ENCODE data around the gene SMYD2. TPM values are rescaled to one million over a fixed set of nuclear protein-coding genes. Genes with fewer than 3 reads are reported as not detected.

SMYD2 gene
- total and polyA plus RNA-seq, 2 donors (not counting 3 experiments of a cell fraction or from before 2014, with no cell fraction given): 8.0 to 20.9 TPM

DNA sequence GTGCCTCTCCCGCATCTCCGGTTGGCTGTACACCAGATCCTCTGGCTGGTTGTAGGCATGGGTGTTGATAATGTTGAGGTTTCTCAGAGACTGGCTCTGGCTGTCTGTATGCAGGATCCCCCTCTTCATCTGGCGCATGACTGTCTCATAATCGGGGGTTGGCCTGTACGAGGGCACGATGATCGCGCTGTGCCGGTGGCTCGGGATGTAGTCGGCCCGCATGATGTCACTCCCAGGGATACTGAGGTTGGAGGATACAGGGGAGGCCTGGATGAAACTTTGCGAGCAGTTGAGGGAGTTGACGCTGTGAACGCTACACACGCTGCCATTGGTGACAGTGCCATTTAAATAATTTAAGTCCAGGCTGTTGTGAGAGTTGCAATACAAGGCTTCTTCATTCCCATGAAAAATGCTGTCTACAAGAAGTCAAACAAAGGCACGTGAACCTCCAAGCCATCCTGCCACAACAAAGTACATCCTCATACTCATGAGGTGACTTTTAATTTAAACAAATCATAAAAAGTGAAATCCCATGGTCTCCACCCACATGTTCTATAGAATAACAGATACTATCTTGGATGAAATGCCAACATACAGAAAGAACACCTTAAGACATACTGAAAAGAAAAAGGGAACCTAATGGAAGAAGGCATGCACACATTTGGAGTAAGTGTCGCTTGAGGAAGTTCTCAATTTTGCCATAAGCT lies 103.6 kb downstream of the SMYD2 start:
- TF ChIP-seq, protein P1, sequence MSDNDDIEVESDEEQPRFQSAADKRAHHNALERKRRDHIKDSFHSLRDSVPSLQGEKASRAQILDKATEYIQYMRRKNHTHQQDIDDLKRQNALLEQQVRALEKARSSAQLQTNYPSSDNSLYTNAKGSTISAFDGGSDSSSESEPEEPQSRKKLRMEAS (IDR thresholded peaks at IDR 0.05; ENCODE audit: insufficient read depth, insufficient read length): no peak
- no peak for TF ChIP-seq MYC (IDR thresholded peaks at IDR 0.05; ENCODE audit: low read depth, low read length)
- TF ChIP-seq JUN (IDR thresholded peaks at IDR 0.05; ENCODE audit: borderline replicate concordance, insufficient read depth, insufficient read length, low read depth): no peak
- TF ChIP-seq POLR2A (IDR thresholded peaks at IDR 0.05; ENCODE audit: low read depth, low read length): no peak
- TF ChIP-seq, protein P2, sequence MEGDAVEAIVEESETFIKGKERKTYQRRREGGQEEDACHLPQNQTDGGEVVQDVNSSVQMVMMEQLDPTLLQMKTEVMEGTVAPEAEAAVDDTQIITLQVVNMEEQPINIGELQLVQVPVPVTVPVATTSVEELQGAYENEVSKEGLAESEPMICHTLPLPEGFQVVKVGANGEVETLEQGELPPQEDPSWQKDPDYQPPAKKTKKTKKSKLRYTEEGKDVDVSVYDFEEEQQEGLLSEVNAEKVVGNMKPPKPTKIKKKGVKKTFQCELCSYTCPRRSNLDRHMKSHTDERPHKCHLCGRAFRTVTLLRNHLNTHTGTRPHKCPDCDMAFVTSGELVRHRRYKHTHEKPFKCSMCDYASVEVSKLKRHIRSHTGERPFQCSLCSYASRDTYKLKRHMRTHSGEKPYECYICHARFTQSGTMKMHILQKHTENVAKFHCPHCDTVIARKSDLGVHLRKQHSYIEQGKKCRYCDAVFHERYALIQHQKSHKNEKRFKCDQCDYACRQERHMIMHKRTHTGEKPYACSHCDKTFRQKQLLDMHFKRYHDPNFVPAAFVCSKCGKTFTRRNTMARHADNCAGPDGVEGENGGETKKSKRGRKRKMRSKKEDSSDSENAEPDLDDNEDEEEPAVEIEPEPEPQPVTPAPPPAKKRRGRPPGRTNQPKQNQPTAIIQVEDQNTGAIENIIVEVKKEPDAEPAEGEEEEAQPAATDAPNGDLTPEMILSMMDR (IDR thresholded peaks at IDR 0.05; ENCODE audit: extremely low read depth in 1 of 2, insufficient read depth in 1 of 2, low read depth in 1 of 2, low read length in 2 of 2): no peak
- no peak for TF ChIP-seq FOS (IDR thresholded peaks at IDR 0.05; ENCODE audit: borderline replicate concordance, insufficient read depth, low read length)
- no peak for TF ChIP-seq POLR2AphosphoS5 (IDR thresholded peaks at IDR 0.05; ENCODE audit: insufficient read depth, low read depth, low read length)
- TF ChIP-seq EZH2 (IDR thresholded peaks at IDR 0.05; ENCODE audit: borderline replicate concordance, low read depth, low read length, severe bottlenecking): no peak
- TF ChIP-seq GATA2 (IDR thresholded peaks at IDR 0.05; ENCODE audit: insufficient read depth, insufficient read length, low read depth, low read length): no peak
- no peak for FAIRE-seq
- Histone ChIP-seq H3K36me3 (ENCODE audit: control insufficient read depth in 2 of 2, extremely low read depth in 1 of 2, insufficient read depth in 2 of 2, low read length in 2 of 2) (peaks cover 24 to 28% of the 10 kb centered on the region in 2 experiments), H3K9me3 (replicated peaks; ENCODE audit: control insufficient read depth, insufficient read depth, low read length) (no peaks in the 10 kb centered on the region), H3K4me2 (ENCODE audit: insufficient read depth, low read length) (no peak overlapping the region), H3K27ac (ENCODE audit: insufficient read depth, low read depth, low read length) (no peak overlapping the region), H3K4me1 (ENCODE audit: control insufficient read depth, extremely low read depth, insufficient read depth, low read length) (no peaks in the 10 kb centered on the region), H2AFZ (ENCODE audit: low read depth, low read length) (no peak overlapping the region), H3K79me2 (ENCODE audit: control insufficient read depth, insufficient read depth, low read length) (peaks cover 4% of the 10 kb centered on the region), H4K20me1 (replicated peaks; ENCODE audit: control insufficient read depth, extremely low read depth, insufficient read depth, low read length) (no peaks in the 10 kb centered on the region), H3K9ac (replicated peaks; ENCODE audit: extremely low read depth, insufficient read depth, low read length) (no peak overlapping the region), H3K9me1 (replicated peaks; ENCODE audit: control insufficient read depth, extremely low read depth, insufficient read depth, low read length) (no peaks in the 10 kb centered on the region), H3K27me3 (ENCODE audit: control insufficient read depth in 2 of 2, insufficient read depth in 2 of 2, low read length in 2 of 2) (no peaks in the 10 kb centered on the region), H3K4me3 (replicated peaks in 1 of 3; ENCODE audit: insufficient read depth in 1 of 3, low read depth in 1 of 3, low read length in 3 of 3) (no peak overlapping the region)
- intact Hi-C loops (cut with micrococcal nuclease) (no loop called here), dilution Hi-C loops (cut with MboI; ENCODE audit: extremely low pct_ligation_motif_present, low sequenced_read_pairs) (no loop called here)
- TSS peak; percentile 17 for BruUV-seq (replicated peaks)
- no peak for DNase-seq (ENCODE audit: low read depth, low spot score)
- POLR2A ChIA-PET: no interaction called here
- CTCF ChIA-PET: interaction anchor here (0.6 kb wide), 1 partner anchor 151 kb away, joined by 3 read pairs; no protein-coding TSS in a partner anchor
